GM19463 (cell line): ENCODE data around the gene CCL22.

ENCODE experiments used
- ATAC-seq: cut with Tn5 transposase; IDR thresholded peaks from one replicate; pipeline ENCODE4 v1.9.1; 2021; ENCODE audit warnings: mild to moderate bottlenecking, moderate library complexity; ENCODE audit not compliant: unreplicated experiment

Gene CCL22

DNA sequence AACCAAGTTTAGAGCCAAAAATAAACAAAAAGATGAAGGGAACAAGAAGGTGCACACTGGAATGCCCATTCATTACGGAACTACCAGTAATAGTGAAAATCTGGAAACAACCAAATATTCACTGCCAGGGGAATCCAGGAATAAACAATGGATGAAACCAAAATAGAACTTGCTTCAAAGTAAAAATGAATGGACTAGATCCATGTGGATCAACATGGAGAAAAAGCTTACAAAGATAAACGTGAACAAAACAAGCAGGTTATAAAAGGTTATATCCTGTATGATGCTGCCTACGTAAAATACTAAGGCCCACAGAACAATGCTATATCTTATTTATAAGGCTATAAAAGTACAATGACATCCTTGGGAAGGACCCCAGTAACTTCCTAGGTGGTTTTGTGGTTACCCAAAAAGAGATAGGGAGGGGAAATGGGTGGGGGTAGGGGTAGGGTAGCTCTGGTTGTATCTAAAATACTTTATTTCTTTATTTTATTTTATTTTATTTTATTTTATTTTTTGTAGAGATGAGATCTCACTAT lies 12.8 kb upstream of the CCL22 start:
- no peak for ATAC-seq

DNA sequence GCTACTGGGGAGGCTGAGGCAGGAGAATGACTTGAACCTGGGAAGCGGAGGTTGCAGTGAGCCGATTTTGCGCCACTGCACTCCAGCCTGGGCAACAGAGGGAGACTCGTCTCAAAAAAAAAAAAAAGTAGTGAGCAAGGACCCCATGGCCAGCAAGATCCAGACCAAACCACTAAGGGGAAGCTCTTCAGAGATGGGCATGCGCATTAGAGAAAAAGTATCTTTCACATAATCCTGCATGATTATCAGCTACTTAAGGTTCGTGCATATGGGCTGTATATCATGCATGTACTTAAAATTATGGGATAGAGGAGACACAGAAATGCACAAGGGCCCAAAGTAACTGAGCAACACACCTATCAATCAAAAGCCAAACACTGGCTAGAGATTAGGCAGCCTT lies 10.7 kb upstream of the CCL22 start:
- ATAC-seq = no peak

DNA sequence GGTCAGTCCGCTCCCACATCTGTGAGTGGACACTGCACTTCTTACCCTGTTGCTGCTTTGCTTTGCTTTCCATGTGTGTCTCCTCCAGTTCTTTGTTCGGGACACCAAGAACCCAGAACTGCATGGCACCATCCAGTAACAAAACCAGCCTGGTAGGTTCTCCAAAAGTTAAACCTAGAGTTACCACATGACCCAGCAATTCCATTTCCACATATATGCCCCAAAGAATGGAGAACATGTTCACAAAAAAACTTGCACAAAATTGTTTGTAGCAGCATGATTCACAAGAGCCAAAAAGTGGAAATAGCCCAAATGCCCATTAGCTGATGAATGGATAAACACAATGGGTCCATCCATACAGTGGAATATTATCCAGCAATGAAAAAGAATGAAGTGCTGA lies 10.3 kb upstream of the CCL22 start:
- no peak for ATAC-seq

DNA sequence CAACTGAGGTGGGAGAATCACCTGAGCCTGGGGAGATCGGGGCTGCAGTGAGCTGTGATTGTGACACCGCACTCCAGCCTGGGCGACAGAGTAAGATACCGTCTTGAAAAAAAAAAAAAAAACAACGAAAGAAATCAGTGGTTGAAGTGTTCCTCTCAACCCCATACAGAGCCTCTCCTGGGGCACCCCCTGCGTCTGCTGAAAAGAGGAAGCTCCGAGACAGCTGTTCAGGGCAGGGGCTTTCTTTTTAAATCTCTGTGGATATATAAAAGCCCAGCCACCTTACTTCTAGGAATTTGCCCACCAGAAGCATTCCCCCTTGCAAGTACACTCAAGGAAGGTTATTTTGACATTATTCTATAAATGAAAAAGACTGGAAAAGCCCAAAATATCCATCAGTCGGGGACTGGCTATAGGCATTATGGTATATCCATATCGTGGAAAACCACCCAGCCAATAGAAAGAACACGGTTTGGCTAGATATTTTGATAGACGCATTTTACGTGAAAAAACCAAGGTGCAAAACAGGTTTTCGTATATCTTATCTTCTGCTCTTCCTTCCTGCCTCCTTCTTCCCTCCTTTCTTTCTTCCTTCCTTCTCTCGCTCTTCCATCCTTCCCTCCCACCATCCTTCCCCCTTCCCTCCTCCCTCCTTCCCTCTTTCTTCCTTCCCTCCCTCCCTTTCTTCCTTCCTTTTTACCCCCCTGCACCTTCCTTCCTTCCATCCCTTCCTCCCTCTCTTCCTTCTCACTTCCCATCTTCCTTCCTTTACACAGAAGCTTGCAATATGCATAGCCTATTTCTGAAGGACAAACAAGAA lies 9.2 kb upstream of the CCL22 start:
- peak; percentile 92 for ATAC-seq

DNA sequence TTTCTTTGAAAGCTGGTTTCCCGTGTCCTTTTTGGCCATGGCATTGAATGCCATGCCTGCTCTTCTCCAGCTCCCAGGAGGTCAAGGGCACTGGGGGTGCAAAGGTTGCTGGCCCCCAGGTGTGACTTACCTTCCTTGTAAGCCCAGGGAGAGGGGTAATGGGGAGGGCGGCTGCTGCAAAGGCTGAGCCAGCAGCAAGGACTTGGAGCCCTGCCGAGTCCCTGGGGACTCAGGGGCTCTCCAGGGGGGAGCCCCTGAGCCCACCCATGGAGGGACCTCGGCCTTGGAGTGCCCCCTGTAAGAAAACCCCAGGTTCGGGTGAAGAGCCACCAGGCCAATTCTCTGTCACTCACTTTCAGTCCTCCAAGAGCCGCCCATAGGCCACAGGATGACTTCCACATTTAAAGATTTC lies 5.9 kb upstream of the CCL22 start:
- ATAC-seq = no peak

DNA sequence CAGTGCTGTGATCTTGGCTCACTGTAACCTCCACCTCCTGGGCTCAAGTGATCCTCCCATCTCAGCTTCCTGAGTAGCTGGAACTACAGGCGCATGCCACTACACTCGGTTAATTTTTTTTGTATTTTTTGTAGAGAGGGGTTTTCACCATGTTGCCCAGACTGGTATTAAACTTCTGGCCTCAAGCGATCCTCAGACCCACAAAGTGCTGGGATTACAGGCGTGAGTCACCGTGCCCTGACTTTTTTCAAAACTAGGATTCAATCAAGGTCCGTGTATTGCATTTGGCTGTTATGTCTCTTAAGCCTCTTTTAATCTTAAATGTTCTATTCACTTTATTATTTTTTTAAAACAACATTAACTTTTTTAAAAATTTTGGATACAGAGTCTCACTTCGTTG lies 4.3 kb upstream of the CCL22 start:
- ATAC-seq = no peak

DNA sequence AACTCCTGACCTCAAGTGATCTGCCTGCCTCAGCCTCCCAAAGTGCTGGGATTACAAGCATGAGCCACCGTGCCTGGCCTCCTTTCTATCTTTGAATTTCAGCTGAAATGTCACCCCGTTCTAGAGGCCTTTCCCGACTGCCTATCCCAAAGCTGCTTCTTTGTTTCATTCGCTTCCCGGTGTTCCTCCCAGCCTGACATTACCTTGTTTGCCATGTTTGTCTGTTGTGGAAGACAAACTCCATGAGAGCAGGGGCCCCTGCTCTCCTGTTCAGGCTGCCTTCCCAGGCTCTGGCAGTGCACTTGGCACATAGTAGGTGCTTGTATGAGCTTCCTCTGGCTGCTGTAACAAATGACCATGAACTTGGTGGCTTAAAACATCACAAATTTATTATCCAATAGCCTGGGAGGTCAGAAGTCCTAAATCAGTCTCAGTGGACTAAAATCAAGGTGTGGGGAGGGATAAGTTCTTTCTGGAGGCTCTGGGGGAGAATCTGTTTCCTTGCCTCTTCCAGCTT lies 2.6 kb upstream of the CCL22 start:
- no peak for ATAC-seq

DNA sequence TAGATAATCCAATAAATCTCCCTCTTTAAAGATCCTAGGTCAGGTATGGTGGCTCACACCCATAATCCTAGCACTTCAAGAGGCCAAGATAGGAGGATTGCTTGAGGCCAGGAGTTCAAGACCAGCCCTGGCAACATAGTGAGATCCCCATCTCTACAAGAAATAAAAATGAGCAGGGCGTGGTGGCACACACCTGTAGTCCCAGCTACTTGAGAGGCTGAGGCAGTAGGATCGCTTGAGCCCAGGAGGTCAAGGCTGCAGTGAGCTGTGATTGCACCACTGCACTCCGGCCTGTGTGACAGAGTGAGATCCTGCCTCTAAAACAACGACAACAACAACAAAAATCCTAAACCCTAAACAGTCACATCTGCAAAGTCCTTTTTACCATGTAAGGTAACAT lies 2.0 kb upstream of the CCL22 start:
- ATAC-seq = no peak

DNA sequence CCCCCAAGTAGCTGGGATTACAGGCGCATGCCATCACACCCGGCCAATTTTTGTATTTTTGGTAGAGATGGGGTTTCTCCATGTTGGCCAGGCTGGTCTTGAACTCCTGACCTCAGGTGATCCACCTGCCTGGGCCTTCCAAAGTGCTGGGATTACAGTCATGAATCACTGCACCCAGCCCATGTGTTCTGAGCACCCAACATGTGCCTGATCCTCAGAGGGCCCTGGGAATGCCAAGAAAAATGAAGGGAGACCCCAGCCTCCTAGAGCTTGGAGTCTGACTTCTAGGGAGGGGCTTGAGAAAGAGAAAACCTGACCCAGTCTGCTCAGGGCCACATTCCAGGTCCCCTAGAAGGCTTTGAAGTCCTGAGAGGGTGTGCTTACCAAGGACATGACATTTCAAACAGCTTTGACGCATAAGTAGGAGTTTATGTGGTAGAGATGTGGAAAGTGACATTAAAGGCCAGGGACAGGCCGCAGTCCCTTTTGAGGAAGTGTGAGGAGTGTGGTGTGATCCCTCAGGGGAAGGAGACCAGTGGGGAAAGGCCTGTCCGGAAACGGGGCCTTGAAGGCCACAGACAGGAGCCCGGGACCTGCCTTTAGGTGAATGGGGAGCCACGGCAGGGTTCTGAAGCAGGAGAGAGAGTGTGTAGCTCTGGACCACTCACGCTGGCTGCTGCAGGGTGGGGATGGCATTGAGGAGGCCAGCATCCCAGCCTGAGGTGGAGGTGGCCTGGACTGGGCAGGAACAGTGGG lies 1.1 kb upstream of the CCL22 start:
- peak; percentile 52 for ATAC-seq

DNA sequence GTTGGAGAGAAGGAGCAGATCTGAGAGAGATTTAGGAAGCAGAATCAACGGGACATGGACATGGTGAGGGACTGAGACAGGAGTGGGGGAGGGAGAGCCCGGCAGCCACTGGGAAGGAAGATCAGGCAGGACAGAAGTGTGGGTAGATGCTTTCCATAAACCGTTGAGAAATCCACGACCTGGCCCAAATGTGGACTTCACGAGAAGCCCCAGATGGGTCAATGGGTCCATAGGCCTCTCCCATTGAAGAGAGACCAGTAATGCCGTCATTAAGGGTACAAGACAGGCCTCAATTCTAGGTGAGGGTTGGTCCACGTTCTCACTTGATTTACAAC lies 530 bp upstream of the CCL22 start:
- no peak for ATAC-seq

DNA sequence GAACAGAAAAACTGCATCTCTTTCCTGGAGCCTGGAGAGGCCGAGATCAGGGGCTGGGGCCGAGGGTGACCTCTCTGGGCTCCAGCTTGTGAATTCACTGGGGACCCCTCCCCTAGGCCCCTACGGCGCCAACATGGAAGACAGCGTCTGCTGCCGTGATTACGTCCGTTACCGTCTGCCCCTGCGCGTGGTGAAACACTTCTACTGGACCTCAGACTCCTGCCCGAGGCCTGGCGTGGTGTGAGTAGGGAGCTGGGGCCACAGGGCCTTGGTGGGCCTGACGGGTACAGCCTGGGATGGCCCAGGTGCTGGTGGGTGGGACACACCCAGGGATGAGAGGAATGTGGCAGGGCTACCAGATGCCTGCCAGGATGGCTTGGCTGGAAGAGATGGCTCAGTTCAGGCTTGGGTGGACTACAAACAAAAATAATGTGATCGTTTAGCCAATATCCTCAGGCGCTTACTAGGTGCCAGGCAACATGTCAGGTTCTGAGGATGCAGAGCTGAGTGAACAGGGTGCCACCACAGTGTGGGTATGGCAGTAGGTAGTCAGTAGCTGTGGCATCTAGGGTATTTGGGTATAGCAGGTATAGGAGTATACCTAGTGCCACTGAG lies 1.8 kb downstream of the CCL22 start:
- no peak for ATAC-seq

DNA sequence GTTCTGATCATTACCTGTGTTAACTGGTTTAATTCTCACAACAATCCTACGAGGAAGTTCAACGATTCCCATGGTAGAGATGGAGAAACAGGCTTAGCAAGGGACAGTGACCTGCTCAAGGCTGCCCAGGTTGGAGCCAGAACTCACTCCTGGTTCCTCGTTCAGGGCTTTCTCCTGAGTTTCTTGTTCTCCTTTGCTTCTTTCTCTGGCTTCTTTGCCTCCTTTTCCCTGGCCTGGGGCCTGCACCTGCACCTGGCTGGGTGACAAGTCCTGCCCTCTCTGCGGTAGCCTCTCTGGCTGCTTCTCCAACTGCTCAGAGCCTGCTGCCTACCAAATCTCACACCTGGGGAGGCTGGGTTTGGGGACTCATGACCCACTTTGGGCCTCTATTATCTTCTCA lies 2.8 kb downstream of the CCL22 start:
- ATAC-seq = no peak

DNA sequence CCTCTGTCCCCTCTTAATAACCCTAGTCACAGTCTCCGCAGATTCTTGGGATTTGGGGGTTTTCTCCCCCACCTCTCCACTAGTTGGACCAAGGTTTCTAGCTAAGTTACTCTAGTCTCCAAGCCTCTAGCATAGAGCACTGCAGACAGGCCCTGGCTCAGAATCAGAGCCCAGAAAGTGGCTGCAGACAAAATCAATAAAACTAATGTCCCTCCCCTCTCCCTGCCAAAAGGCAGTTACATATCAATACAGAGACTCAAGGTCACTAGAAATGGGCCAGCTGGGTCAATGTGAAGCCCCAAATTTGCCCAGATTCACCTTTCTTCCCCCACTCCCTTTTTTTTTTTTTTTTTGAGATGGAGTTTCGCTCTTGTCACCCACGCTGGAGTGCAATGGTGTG lies 5.6 kb downstream of the CCL22 start:
- no peak for ATAC-seq

DNA sequence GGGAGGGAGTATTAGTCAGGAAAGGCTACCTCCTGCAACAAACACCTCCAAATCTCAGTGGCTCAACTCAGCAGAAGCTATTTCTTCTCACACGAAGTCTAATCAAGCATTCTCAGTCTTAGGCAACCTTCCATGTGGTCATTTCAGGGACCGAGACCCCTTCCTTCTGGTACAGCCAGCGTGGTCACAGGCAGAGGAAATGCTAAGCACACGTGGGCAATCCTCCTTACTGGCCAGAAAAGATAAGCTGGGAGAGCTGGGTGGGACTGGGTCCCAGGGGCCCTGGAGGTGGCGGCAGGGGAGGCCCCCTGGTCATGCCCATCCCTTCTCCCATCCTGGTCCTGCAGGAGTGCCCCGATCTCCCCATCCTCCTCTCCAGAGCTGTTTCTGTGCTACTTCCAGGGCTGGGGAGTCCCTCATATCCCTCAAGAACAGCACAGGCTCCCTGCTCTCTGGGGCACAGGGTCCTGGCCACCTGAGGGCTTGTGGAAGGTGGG lies 8.0 kb downstream of the CCL22 start:
- no peak for ATAC-seq

DNA sequence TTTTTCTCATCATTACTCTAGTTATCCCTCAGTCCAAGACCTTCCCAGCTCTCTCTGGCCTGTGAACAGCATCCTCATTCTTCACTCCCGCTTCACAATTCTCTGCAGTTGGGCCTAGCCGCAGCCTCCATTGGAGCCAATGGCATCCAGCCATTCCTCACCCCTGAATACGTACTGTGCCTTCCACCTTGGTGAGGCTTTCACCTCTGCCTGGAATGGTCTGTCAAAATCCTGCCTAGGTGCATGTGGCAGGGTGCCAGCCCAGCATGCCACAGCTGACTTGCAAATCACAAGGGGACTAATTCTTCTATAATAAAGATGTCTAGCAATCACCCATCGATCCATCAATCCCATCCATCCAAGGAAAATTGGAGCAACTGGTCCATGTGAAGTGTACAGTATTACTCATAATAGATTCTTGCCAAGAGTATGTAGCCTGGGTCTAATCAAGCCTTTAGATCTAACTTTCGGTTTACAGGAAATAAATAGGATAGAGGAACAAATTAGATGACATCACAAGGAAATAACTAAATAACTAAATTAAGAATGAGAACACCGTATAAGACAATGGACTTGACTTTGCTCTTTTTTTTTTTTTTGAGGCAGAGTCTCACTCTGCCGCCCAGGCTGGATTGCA lies 8.7 kb downstream of the CCL22 start:
- ATAC-seq = no peak

DNA sequence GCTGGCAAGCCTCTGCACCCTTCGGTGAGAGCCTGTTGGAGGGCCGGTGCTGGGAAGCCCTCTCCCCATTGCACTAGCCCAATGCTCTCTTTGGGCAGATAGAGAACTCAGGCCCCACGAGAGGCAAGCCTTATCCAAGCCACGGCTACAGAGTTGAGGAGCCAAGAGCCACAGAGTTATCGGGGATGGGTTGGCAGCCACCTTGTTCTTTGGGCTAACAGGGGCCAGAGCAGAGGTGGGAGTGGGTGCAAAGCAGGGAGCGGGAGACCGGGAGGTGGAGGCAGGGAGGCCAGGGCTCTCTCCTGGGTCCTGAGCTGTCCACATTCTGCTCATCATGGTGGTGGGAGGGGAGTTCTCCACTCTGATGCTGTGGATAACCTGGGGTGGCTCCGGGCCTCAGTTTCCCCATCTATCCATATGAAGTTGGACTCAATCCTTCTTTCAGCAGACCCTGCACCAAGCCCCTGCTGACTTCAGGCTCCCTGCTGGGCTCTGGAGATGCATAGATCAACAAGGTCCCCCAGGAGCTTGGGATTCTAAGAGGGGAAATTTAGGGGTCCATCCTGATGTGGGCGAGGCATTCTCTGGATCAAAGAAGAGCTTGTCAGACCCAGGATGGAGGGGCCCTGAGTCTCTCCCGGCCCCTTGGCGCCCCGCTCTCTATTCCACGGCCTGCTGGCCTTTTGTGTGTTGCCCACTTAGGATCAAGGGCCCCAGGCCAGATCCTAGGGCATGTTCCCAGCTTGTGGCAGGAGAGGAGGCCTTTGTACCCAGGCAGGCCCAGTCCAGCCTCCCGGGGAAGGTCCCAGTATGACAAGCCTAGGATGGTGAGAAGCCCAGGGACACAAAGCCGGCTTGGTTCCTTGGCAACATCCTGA lies 13.2 kb downstream of the CCL22 start:
- ATAC-seq = no peak

DNA sequence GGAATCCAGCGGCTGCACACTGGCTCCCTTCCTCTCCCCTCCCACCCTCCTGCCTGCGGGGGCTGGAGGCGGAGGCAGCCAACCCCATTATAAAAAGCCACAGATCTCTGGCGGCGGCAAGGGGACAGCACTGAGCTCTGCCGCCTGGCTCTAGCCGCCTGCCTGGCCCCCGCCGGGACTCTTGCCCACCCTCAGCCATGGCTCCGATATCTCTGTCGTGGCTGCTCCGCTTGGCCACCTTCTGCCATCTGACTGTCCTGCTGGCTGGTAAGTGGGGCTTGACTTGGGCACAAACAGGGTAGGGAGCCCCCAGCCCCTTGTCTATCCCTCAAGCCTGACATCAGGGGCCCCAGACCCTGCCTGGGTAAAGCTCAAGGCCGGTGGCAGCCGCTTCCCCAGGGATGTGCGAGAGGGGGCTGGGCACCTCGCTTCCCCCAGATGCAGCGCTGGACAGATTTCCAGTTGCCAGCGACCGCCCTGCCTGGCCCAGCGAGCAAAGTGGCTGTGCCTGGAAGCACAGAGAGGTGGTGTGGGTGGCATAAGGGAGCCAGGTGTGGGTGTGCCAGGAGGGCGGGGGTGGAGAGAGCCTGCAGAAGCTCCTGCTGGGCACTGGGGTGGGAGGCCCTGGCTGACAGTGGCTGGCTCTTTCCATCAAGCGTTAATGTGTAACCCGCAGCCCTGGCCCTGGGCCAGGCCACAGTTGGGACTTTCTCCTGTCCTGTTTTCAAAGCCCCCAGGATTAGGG lies 14.0 kb downstream of the CCL22 start, which contains the start of gene CX3CL1:
Gene CX3CL1 (plus strand): TSS at position 119 of the 745 bp plus-strand sequence. CDS start 79 bp downstream, at position 198.
- ATAC-seq = no peak

DNA sequence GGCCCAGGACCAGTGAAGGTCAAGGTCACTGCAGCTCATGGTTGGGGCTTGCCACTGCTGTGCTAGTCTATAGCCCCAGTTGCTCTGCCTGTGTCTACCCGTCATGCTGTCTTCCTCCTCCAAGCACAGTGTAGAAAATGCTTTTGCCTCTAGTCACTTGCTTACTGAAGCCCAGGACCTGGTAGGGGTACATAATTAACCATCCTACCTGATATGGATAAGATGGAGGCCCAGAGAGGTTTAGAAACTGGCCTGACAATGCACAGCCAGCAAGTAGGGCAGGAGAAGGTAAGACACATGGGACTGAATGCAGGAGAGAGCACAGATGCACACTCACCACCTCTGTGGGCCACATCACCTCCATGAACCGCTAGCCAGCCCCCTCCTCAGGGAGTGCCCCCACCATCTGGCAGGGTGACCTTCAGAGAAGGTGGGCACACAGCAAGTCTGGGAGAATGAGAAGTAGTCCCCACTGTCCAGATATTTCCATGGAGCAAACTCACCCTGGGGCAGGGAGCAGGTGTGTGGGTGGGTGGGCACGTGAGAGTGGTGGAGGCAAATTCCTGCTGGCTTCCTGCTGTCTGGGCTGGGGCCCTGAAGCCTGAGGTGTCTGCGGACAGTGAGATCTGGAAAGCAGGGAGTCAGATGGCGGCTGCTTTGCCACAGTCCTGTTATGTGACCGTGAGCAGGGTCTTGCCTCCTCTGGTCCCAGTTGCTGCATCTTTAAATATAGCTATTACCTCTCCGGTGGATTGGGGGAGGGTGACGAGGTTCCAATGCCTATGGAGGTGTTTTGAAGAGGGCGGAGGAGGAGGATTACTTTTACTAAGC lies 14.7 kb downstream of the CCL22 start:
- ATAC-seq = no peak
